Stimulated activated naive CD4-positive, alpha-beta T cell (primary cell): ENCODE results near the gene DNAJC11.
A peak's percentile ranks its signal among the peaks of the same experiment; 100 is the strongest.
"Not testable (repeated sequence)": the region's sequence is repeated elsewhere in the genome, so short reads cannot be mapped to it uniquely, and the experiment has no call there.

Experiments used
- DNase-seq, 6 experiments: peaks; one replicate each; lab custom pipeline; 2025; lab: John Stamatoyannopoulos, UW

DNAJC11 gene, protein sequence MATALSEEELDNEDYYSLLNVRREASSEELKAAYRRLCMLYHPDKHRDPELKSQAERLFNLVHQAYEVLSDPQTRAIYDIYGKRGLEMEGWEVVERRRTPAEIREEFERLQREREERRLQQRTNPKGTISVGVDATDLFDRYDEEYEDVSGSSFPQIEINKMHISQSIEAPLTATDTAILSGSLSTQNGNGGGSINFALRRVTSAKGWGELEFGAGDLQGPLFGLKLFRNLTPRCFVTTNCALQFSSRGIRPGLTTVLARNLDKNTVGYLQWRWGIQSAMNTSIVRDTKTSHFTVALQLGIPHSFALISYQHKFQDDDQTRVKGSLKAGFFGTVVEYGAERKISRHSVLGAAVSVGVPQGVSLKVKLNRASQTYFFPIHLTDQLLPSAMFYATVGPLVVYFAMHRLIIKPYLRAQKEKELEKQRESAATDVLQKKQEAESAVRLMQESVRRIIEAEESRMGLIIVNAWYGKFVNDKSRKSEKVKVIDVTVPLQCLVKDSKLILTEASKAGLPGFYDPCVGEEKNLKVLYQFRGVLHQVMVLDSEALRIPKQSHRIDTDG

GRCh38 chr1:6701437-6702153 is at the start of gene DNAJC11:
TSS of gene DNAJC11 (minus strand) at chr1:6701816. CDS start at chr1:6701800, 16 bp downstream.
- DNase-seq, result peak; percentile 80 to 91 (median 85)

DNA sequence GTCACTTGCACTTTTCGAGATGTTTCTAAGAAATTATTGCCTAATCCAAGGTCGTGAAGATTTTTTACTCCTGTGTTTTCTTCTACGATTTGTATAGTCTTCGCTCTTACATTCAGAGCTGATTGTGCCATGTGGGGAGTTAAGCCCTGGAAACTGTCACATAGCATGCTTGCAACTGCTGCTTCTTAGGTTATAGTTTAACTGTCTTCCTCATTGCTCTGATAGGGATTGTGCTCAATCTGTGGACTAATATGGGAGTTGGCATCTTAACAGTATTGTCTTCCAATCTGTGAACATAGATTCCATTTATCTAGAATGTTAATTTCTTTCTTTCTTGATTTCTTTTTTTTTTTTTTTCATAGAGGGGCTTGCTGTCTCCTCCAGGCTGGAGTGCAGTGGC is 48.9 kb upstream of the DNAJC11 start:
- DNase-seq, result no peak

DNA sequence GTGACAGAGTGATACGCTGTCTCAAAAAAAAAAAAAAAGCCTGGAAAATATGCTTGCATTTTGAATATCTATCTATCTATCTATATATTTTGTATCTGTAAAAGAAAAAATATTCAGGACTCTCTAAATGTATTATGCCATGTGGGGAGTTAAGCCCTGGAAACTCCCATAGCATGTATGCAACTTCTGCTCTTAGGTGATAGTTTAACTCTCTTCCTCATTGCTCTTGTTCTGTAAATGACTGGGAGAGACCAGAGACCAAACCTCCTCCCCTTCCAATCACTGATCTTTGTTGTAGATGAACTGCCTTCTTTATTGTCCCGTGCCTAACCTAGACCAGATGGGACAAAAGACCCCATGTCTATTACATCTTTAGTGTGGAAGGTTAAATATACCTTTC is 46.1 kb upstream of the DNAJC11 start:
- DNase-seq, result no peak

GRCh38 chr1:6745073-6745472 is 43.5 kb upstream of the DNAJC11 start:
- DNase-seq, result no peak

- peak in 3 of 6 experiments; percentile 31 to 78 (median 73) for DNase-seq
Measured at GRCh38 chr1:6743189-6744101, 41.8 kb upstream of the DNAJC11 start.

DNA sequence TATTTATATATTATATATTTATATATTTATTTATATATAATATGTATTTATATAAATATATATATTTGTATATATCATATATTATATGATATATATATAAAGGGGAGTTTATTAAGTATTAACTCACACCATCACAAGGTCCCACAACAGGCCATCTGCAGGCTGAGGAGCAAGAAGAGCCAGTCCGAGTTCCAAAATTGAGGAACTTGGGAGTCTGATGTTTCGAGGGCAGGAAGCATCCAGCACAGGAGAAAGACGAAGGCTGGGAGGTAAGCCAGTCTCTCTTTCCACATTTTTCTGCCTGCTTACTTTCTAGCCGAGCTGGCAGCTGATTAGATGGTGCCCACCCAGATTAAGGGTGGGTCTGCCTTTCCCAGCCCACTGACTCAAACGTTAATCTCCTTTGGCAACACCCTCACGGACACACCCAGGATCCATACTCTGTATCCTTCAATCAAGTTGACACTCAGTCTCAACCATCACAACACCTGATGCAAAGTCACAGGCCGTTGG is 41.1 kb upstream of the DNAJC11 start:
- DNase-seq, result not testable (repeated sequence)

DNA sequence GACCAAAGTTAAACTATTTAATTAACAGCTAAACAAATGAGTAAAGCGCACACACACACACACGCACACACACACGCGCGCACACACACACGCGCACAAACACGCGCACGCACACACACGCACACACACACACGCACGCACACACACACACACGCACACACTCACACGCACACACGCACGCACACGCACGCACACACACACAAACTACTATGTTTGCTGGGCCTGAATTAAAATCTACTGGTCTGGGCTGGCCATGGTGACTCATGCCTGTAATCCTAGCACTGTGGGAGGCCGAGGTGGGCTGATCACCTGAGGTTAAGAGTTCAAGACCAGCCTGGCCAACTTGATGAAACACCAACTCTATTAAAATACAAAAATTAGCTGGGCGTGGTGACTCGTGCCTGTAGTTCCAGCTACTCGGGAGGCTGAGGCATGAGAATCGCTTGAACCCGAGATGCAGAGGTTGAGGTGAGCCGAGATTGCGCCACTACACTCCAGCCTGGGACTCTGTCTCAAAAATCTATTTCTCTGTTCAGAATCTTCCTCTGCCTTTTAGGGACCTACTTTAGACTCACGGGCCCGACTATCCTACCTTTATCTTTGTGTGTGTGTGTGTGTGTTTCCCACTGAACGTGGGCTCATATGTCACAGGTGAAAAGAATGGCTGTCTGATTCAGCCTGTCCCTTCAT is 37.5 kb upstream of the DNAJC11 start:
- no peak for DNase-seq

GRCh38 chr1:6732942-6733341 is 31.3 kb upstream of the DNAJC11 start:
- no peak for DNase-seq

DNA sequence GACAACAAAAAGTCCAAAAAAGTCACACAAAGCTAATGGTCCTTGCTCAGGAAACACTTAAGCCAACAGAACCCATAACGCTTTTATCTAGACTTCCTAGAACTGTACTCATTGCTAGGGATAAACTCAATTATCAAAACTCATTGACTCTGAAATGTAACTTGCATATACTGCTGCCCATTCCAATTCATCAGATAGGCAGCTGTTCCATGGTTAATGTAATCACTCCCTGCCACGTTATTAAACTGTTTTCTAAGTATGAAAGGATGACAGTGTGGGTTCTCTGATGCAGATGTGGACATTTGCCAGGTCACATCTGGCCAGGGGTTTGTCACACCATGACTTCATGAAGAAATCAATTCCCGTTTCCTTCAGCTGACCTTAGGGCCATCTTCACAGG is 30.3 kb upstream of the DNAJC11 start:
- DNase-seq, result no peak

GRCh38 chr1:6730880-6731279 is 29.3 kb upstream of the DNAJC11 start:
- DNase-seq, result no peak

DNA sequence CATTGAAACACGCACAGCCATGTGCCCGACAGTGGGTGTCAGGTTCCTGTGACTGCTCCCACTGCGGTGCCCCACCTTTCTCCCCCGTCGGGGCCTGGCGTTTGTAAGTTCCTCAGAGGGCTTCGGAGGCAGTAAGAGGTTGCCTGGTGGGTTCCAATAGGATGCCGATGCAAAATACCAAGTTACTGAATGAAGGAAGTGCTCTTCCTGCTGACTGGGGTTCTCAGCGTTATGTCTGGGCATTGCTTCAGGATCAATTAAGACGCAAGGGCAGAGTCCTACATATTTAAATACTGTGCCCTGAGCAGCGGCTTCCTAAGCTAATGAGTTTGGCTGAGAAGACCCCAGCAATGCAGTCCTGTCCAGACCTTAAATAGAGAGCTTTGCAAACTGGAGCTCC is 28.9 kb upstream of the DNAJC11 start:
- no peak for DNase-seq

GRCh38 chr1:6727535-6727934 is 25.9 kb upstream of the DNAJC11 start:
- DNase-seq, result peak in 5 of 6 experiments; percentile 6 to 55 (median 14)

DNA sequence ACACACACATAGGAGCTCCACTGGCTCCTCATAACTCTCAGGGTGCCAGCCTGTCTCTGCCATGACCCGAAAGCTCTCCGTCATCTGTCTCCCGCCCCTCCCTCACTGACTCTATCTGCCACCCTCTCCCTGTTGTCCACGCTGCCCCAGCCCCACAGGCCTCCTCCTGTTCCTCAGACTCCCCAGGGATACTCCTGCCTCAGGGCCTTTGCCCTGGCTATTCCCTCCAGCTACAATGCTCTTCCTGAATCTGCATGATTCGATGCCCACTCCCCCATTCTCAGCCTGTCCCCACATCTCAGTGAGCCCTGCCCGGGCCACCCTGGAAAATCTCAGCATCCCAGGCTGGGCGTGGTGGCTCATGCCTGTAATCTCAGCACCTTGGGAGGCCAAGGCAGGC is 24.6 kb upstream of the DNAJC11 start:
- no peak for DNase-seq

GRCh38 chr1:6724517-6725141 is 23.0 kb upstream of the DNAJC11 start:
- no peak for DNase-seq

DNA sequence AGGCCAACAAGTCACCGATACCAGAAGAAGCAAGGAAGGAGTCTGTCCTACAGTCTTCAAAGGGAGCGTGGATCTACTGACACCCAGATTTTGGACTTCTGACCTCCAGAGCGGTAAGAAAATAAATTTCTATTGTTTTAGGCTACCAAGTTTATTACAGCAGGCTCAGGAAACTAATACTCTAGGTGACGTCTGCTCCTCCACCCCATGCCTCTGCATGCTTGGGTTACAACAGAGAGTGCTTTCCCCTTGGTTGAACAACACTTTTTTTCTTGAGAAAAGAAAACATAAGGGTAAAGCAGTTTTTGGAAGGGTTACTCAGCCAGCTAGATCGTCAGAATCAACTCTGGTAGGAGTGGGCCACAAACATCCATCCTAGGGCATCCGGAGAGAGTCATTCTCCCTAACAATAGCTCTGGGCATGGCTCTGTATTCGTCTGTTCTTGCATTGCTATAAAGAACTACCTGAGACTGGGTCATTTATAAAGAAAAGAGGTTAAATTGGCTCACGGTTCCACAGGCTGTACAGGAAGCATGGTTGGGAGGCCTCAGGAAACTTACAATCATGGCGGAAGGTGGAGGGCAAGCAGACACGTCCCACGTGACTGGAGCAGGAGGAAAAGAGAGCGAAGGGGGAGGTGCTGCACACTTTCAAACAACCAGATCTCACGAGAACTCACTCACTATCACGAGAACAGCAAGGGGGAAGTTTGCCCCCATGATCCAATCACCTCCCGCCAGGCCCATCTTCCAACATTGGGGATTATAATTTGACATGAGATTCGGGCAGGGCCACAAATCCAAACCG is 22.2 kb upstream of the DNAJC11 start:
- DNase-seq, result no peak

GRCh38 chr1:6711174-6711573 is 9.6 kb upstream of the DNAJC11 start:
- DNase-seq, result no peak

DNA sequence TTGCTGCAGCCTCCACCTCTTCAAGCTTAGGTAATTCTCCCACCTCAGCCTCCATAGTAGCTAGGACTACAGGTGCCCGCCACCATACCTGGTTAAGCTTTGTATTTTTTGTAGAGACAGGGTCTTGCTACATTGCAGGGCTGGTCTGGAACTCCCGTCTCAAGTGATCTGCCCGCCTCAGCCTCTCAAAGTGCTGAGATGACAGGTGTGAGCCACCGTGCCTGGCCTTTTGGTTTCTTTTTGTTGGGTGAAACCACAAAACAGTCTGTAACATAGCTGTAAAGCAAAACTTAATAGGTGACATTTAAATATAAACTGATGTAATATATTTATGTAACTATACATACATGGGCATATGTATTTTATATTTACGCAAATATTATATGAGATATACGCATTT is 3.1 kb upstream of the DNAJC11 start:
- no peak for DNase-seq

DNA sequence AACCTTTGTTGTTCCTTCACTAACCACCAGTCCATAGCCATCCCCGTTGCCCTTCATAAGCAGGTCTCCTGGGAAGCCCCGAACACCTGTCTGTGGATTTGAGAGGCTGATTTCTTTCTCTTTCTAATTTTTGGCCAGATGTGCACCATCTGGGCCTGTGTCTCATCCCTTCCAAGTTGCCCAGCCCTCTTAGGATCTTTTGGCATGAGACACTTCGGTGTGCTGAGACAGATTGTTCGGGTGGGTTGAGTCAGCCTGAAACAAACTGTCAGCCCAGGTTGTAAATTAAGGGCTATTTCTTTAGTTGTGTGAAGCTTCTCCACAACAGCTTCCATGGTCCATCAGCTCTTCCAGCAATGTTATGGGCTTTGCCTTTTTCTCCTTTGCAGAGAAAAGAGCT is 1.4 kb upstream of the DNAJC11 start:
- no peak for DNase-seq

- DNase-seq, result no peak
Measured at GRCh38 chr1:6700853-6701436, 671 bp downstream of the DNAJC11 start.
